H9 (cell line): ENCODE results near the gene CD300H. TPM values are rescaled to one million over a fixed set of nuclear protein-coding genes. Genes with fewer than 3 reads are reported as not detected.

Source experiments
- DNase-seq: peaks from one replicate; pipeline ENCODE4 v3.0.0-alpha.2; 2017
- H2AFZ ChIP-seq: one replicate; pipeline ENCODE4 v1.6.1; 2013; ENCODE audit warnings: mild to moderate bottlenecking, low read length, control low read depth, moderate library complexity
- H2AK5ac ChIP-seq: 2 replicates; pipeline ENCODE4 v1.6.1; 2013; ENCODE audit warnings: low read length, control low read depth, mixed read lengths; ENCODE audit not compliant: insufficient read length
- H2BK120ac ChIP-seq: one replicate; pipeline ENCODE4 v1.6.1; 2013; ENCODE audit warnings: low read depth, mild to moderate bottlenecking, low read length, control low read depth, inconsistent platforms; ENCODE audit not compliant: poor library complexity, severe bottlenecking
- H2BK12ac ChIP-seq: 2 replicates; pipeline ENCODE4 v1.6.1; 2013; ENCODE audit warnings: low read length, control low read depth, mixed read lengths, low read depth; ENCODE audit not compliant: insufficient read length
- H2BK15ac ChIP-seq: 2 replicates; pipeline ENCODE4 v1.6.1; 2013; ENCODE audit warnings: low read depth, low read length, control low read depth
- H2BK20ac ChIP-seq: one replicate; pipeline ENCODE4 v1.6.1; 2013; ENCODE audit warnings: low read depth, mild to moderate bottlenecking, low read length, control low read depth, inconsistent platforms; ENCODE audit not compliant: poor library complexity, severe bottlenecking
- H2BK5ac ChIP-seq: 2 replicates; pipeline ENCODE4 v1.6.1; 2013; ENCODE audit warnings: low read length, control low read depth, mixed read lengths; ENCODE audit not compliant: insufficient read length
- H3K14ac ChIP-seq: 2 replicates; pipeline ENCODE4 v1.6.1; 2013; ENCODE audit warnings: low read length, control low read depth; ENCODE audit not compliant: insufficient read depth
- H3K18ac ChIP-seq: 2 replicates; pipeline ENCODE4 v1.6.1; 2013; ENCODE audit warnings: low read depth, mild to moderate bottlenecking, mixed read lengths, low read length, control low read depth; ENCODE audit not compliant: insufficient read length
- H3K23ac ChIP-seq: 2 replicates; pipeline ENCODE4 v1.6.1; 2013; ENCODE audit warnings: low read length, control low read depth, mixed read lengths, low read depth; ENCODE audit not compliant: insufficient read length
- H3K23me2 ChIP-seq: 2 replicates; pipeline ENCODE4 v1.6.1; 2013; ENCODE audit warnings: low read depth, mild to moderate bottlenecking, mixed read lengths, low read length, control low read depth; ENCODE audit not compliant: insufficient read length, poor library complexity, severe bottlenecking
- H3K27ac ChIP-seq: 2 replicates; pipeline ENCODE4 v1.5.1; 2013; ENCODE audit warnings: low read length, control low read depth, mixed read lengths, low read depth; ENCODE audit not compliant: insufficient read length
- H3K27me3 ChIP-seq: 2 replicates; pipeline ENCODE4 v1.6.1; 2013; ENCODE audit warnings: low read length, control low read depth, inconsistent platforms; ENCODE audit not compliant: insufficient read depth
- H3K4ac ChIP-seq: 2 replicates; pipeline ENCODE4 v1.6.1; 2013; ENCODE audit warnings: low read depth, mild to moderate bottlenecking, control low read depth, inconsistent platforms, low read length, moderate library complexity
- H3K4me1 ChIP-seq: 2 replicates; pipeline ENCODE4 v1.6.1; 2013; ENCODE audit warnings: low read length, control low read depth, inconsistent platforms; ENCODE audit not compliant: insufficient read depth
- H3K4me2 ChIP-seq: 2 replicates; pipeline ENCODE4 v1.6.1; 2013; ENCODE audit warnings: low read length, control low read depth, mixed read lengths; ENCODE audit not compliant: insufficient read length, insufficient read depth
- H3K56ac ChIP-seq: 2 replicates; pipeline ENCODE4 v1.6.1; 2013; ENCODE audit warnings: low read depth, mild to moderate bottlenecking, mixed read lengths, low read length, control low read depth; ENCODE audit not compliant: insufficient read length
- H3K79me1 ChIP-seq: 2 replicates; pipeline ENCODE4 v1.6.1; 2013; ENCODE audit warnings: low read depth, mild to moderate bottlenecking, moderate library complexity, low read length, control low read depth, inconsistent platforms; ENCODE audit not compliant: insufficient read depth, poor library complexity, severe bottlenecking
- H3K79me2 ChIP-seq: 2 replicates; pipeline ENCODE4 v1.6.1; 2013; ENCODE audit warnings: low read length, control low read depth, inconsistent platforms; ENCODE audit not compliant: insufficient read depth
- H3K9ac ChIP-seq: 2 replicates; pipeline ENCODE4 v1.6.1; 2013; ENCODE audit warnings: low read length, control low read depth, mixed read lengths; ENCODE audit not compliant: insufficient read length; ENCODE audit errors: extremely low read depth
- H3K9me3 ChIP-seq: one replicate; pipeline ENCODE4 v1.6.1; 2013; ENCODE audit warnings: low read depth, low read length, inconsistent platforms; ENCODE audit not compliant: control insufficient read depth
- H3T11ph ChIP-seq: one replicate; pipeline ENCODE4 v1.6.1; 2013; ENCODE audit warnings: mild to moderate bottlenecking, low read length, control low read depth, inconsistent platforms
- H4K20me1 ChIP-seq: one replicate; pipeline ENCODE4 v1.6.1; 2013; ENCODE audit not compliant: control insufficient read depth, insufficient read length, insufficient read depth
- H4K5ac ChIP-seq: 2 replicates; pipeline ENCODE4 v1.6.1; 2013; ENCODE audit warnings: low read depth, mild to moderate bottlenecking, mixed read lengths, low read length, control low read depth; ENCODE audit not compliant: insufficient read length
- H4K8ac ChIP-seq: replicated peaks from 2 replicates; pipeline ENCODE4 v1.6.1; 2013; ENCODE audit warnings: low read length, control low read depth, mixed read lengths, low read depth; ENCODE audit not compliant: insufficient read length
- H4K91ac ChIP-seq: 2 replicates; pipeline ENCODE4 v1.6.1; 2013; ENCODE audit warnings: low read depth, mild to moderate bottlenecking, moderate library complexity, mixed read lengths, low read length, control low read depth; ENCODE audit not compliant: insufficient read length
- H3K27ac Mint-ChIP-seq, 3 experiments: 2 replicates in 2 of 3; 3 replicates in 1 of 3; pipeline ENCODE4 v1.8.0; 2020 to 2021; ENCODE audit warnings: mixed read lengths in 3 of 3, mild to moderate bottlenecking in 1 of 3, moderate library complexity in 1 of 3
- H3K27me3 Mint-ChIP-seq: 2 replicates; pipeline ENCODE4 v1.8.0; 2021; ENCODE audit warnings: low read depth, mild to moderate bottlenecking, moderate library complexity, mixed read lengths
- H3K36me3 Mint-ChIP-seq, 3 experiments: 2 replicates in 2 of 3; 3 replicates in 1 of 3; pipeline ENCODE4 v1.8.0; 2020 to 2021; ENCODE audit warnings: low read depth in 3 of 3, mixed read lengths in 3 of 3; ENCODE audit not compliant: insufficient read depth in 1 of 3
- H3K4me1 Mint-ChIP-seq, 2 experiments: 2 replicates each; pipeline ENCODE4 v1.8.0; 2020; ENCODE audit warnings: mixed read lengths in 2 of 2
- H3K4me3 Mint-ChIP-seq, 2 experiments: 2 replicates in 1 of 2; 3 replicates in 1 of 2; pipeline ENCODE4 v1.8.0; 2020 to 2021; ENCODE audit warnings: mild to moderate bottlenecking in 2 of 2, mixed read lengths in 2 of 2, moderate library complexity in 1 of 2
- H3K9me3 Mint-ChIP-seq, 2 experiments: 2 replicates in 1 of 2; 3 replicates in 1 of 2; pipeline ENCODE4 v1.8.0; 2020; ENCODE audit warnings: mild to moderate bottlenecking in 2 of 2, mixed read lengths in 2 of 2, moderate library complexity in 1 of 2
- WGBS: extraction: QIAGEN DNeasy Blood & Tissue Kit; methylation state at CpG from one replicate; pipeline ENCODE4 v1.1.7; 2013; ENCODE audit warnings: missing lambda C conversion rate, low lambda C conversion rate, mixed read lengths; ENCODE audit not compliant: insufficient read length; ENCODE audit errors: extremely low coverage; 5-methylcytosine and 5-hydroxymethylcytosine counted together
- total RNA-seq: library from RNA; stranded (reverse); gene quantifications from 2 replicates; pipeline ENCODE4 v1.2.1, GENCODE V29; 2021
- TF ChIP-seq, protein P1 (sequence below): fragments of 200-600 bp; sonication (generic); conservative IDR thresholded peaks from 3 replicates; pipeline ENCODE4 v1.8.0; 2021; ENCODE audit warnings: antibody characterized with exemption, mild to moderate bottlenecking

CD300H gene
- total RNA-seq, 1 experiment from 2014 or later = not detected

DNA sequence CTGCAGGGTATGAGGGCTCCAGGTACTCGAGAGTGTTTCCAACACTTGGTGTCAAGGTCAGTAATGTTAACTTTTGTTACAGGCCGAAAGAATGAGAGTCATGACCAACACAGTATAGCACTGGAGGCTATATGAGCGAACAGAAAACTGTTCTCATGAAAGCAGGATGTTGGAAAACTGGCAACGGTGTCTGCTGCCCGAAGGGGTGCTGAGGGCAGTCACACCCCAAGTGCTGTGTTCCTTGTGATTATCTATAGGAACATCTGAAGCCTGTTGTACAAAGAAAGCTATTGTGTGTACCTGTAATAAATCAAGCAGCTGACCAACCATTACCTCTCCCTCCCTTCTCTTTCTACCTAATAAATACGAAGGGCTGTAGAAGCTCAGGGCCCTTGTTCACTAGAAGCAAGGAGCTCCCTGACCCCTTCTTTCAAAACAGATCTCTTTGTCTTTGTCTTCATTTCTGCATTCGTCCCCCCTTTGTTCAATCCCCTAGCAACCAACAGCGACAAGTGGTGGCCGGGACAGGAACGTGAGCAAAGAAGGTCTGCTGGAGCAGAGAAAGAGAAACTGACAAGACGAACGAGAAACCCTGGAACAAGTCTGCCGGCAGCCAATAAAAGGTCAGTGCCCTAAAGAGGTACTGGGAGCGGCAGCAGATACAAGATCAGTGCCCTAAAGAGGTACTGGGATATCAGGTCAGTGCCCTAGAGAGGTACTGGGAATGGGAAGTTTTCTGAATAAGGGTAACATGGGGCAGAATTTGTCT, 17.2 kb upstream of the CD300H start:
- H4K91ac ChIP-seq = no peak overlapping the region
- no peak overlapping the region for H3K14ac ChIP-seq
- H4K20me1 ChIP-seq = no peaks in the 10 kb centered on the region
- H2BK5ac ChIP-seq = no peak overlapping the region
- Mint-ChIP-seq H3K36me3 (no peaks in the 10 kb centered on the region), H3K27ac (no peak overlapping the region), H3K4me3 (no peak overlapping the region), H3K9me3 (no peaks in the 10 kb centered on the region; a peak in 1 of 5 replicates), H3K27me3 (peaks cover 27% of the 10 kb centered on the region), H3K4me1 (no peaks in the 10 kb centered on the region; a peak in 1 of 4 replicates)
- H4K8ac ChIP-seq = no peak overlapping the region
- TF ChIP-seq, protein P1, sequence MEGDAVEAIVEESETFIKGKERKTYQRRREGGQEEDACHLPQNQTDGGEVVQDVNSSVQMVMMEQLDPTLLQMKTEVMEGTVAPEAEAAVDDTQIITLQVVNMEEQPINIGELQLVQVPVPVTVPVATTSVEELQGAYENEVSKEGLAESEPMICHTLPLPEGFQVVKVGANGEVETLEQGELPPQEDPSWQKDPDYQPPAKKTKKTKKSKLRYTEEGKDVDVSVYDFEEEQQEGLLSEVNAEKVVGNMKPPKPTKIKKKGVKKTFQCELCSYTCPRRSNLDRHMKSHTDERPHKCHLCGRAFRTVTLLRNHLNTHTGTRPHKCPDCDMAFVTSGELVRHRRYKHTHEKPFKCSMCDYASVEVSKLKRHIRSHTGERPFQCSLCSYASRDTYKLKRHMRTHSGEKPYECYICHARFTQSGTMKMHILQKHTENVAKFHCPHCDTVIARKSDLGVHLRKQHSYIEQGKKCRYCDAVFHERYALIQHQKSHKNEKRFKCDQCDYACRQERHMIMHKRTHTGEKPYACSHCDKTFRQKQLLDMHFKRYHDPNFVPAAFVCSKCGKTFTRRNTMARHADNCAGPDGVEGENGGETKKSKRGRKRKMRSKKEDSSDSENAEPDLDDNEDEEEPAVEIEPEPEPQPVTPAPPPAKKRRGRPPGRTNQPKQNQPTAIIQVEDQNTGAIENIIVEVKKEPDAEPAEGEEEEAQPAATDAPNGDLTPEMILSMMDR = no peak
- no peak overlapping the region for H2BK12ac ChIP-seq
- no peak overlapping the region for H2BK20ac ChIP-seq
- H3K9ac ChIP-seq = no peak overlapping the region
- H2AK5ac ChIP-seq = no peak overlapping the region
- H3K9me3 ChIP-seq = no peaks in the 10 kb centered on the region
- H2BK15ac ChIP-seq = no peak overlapping the region
- H2AFZ ChIP-seq = no peak overlapping the region
- no peak overlapping the region for H3K4me2 ChIP-seq
- H3K79me2 ChIP-seq = no peaks in the 10 kb centered on the region
- H4K5ac ChIP-seq = no peak overlapping the region
- H3T11ph ChIP-seq = no peak overlapping the region
- H3K4me1 ChIP-seq = no peaks in the 10 kb centered on the region
- no peak overlapping the region for H3K56ac ChIP-seq
- no peak overlapping the region for H3K18ac ChIP-seq
- H3K23ac ChIP-seq = no peak overlapping the region
- no peak overlapping the region for H2BK120ac ChIP-seq
- H3K27ac ChIP-seq = no peak overlapping the region
- WGBS = no CpG with 5 or more reads among the region's 14 CpGs
- no peak for DNase-seq
- H3K79me1 ChIP-seq = no peaks in the 10 kb centered on the region
- no peaks in the 10 kb centered on the region for H3K27me3 ChIP-seq
- no peak overlapping the region for H3K4ac ChIP-seq
- H3K23me2 ChIP-seq = no peaks in the 10 kb centered on the region
